DND-41 (cell line): ENCODE results near the gene PIK3R6.

Source experiments
- EZH2 ChIP-seq: IDR thresholded peaks from 3 replicates; pipeline ENCODE4 v1.6.1; 2012; ENCODE audit warnings: borderline replicate concordance, low read depth, mild to moderate bottlenecking, moderate library complexity, low read length, inconsistent platforms; ENCODE audit not compliant: severe bottlenecking
- TF ChIP-seq, protein P1 (sequence below): IDR thresholded peaks from 2 replicates; pipeline ENCODE4 v1.5.1; 2012; ENCODE audit warnings: borderline replicate concordance, low read length, moderate library complexity, mild to moderate bottlenecking; ENCODE audit not compliant: poor library complexity, severe bottlenecking; ENCODE audit errors: extremely low read depth

DNA sequence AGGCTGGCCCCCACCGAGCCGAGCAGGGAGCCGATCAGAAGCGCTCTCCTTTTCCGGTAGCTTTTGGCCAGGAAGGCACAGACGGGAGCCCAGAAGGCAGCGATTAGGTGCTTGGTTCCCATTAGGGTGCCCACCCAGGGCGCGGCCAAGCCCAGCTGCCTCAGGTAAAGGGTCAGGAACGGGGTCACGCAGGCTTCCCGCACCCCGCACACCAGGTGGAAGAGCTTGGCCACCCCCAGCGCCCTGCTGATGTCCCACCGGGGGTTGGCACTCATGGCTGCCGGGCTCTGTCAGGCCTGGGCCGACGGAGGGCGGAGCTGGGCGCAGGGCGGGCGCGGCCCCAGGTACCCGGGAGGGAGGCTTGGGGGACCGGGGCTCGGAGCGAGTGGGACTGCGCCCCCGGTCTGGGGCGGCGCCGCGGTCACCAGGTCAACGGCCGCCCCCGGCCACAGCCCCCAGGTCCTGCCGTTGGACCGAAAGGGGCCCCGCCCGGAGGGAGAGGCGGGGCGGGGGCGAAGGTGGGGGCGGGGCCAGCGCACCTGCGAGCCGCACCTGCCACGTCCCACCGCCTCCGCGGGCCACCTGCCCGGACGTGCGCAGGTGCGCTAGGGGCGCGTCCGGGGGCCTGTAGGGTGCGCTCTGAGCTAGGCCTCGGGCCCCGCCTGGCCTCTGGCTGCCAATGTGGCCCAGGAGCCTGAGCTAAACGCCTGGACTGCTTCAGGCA, 68.5 kb downstream of the PIK3R6 start, which contains the start of gene MFSD6L:
- TF ChIP-seq EZH2 = no peak
- TF ChIP-seq, protein P1, sequence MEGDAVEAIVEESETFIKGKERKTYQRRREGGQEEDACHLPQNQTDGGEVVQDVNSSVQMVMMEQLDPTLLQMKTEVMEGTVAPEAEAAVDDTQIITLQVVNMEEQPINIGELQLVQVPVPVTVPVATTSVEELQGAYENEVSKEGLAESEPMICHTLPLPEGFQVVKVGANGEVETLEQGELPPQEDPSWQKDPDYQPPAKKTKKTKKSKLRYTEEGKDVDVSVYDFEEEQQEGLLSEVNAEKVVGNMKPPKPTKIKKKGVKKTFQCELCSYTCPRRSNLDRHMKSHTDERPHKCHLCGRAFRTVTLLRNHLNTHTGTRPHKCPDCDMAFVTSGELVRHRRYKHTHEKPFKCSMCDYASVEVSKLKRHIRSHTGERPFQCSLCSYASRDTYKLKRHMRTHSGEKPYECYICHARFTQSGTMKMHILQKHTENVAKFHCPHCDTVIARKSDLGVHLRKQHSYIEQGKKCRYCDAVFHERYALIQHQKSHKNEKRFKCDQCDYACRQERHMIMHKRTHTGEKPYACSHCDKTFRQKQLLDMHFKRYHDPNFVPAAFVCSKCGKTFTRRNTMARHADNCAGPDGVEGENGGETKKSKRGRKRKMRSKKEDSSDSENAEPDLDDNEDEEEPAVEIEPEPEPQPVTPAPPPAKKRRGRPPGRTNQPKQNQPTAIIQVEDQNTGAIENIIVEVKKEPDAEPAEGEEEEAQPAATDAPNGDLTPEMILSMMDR = peak; percentile 16
